Upper lobe of left lung (tissue), 4 donors: ENCODE data around the gene ARHGAP15.

ENCODE experiments used
- CTCF ChIP-seq, 6 experiments: fragments of 450-650 bp in 4 of 6; fragments of 200-600 bp in 2 of 6; sonication (generic) in 2 of 6; IDR thresholded peaks; one replicate each; pipeline ENCODE4 v1.5.1; 2016 to 2019; ENCODE audit warnings: antibody characterized with exemption in 6 of 6
- EP300 ChIP-seq, 4 donors: sonication (generic); formaldehyde crosslinking; IDR thresholded peaks; one replicate each; pipeline ENCODE4 v1.5.1; 2017; ENCODE audit warnings: antibody characterized with exemption in 4 of 4, control low read depth in 2 of 4
- POLR2A ChIP-seq, 4 donors: fragments of 450-650 bp; IDR thresholded peaks; one replicate each; pipeline ENCODE4 v1.5.1; 2016 to 2017; ENCODE audit warnings: antibody characterized with exemption in 4 of 4, mild to moderate bottlenecking in 2 of 4
- POLR2AphosphoS5 ChIP-seq, 2 donors: sonication (generic); formaldehyde crosslinking; IDR thresholded peaks; one replicate each; pipeline ENCODE4 v1.5.1; 2017; ENCODE audit warnings: antibody characterized with exemption in 2 of 2

GRCh38 chr2:143481733-143482132, 352.5 kb downstream of the ARHGAP15 start:
- TF ChIP-seq POLR2A (IDR thresholded peaks at IDR 0.05) = no peak
- no peak for TF ChIP-seq CTCF (IDR thresholded peaks at IDR 0.05)
- no peak for TF ChIP-seq EP300 (IDR thresholded peaks at IDR 0.05)
- no peak for TF ChIP-seq POLR2AphosphoS5 (IDR thresholded peaks at IDR 0.05)
